Stimulated activated CD4-positive, alpha-beta T cell treated with anti-CD3 and anti-CD28 coated beads, Interleukin-4, amount 100 ng/mL, for 24 hours (primary cell): ENCODE data around the gene FBXL5.

Experiments
- DNase-seq: peaks from one replicate; pipeline ENCODE4 v3.0.0-alpha.2; 2020

Gene FBXL5

DNA sequence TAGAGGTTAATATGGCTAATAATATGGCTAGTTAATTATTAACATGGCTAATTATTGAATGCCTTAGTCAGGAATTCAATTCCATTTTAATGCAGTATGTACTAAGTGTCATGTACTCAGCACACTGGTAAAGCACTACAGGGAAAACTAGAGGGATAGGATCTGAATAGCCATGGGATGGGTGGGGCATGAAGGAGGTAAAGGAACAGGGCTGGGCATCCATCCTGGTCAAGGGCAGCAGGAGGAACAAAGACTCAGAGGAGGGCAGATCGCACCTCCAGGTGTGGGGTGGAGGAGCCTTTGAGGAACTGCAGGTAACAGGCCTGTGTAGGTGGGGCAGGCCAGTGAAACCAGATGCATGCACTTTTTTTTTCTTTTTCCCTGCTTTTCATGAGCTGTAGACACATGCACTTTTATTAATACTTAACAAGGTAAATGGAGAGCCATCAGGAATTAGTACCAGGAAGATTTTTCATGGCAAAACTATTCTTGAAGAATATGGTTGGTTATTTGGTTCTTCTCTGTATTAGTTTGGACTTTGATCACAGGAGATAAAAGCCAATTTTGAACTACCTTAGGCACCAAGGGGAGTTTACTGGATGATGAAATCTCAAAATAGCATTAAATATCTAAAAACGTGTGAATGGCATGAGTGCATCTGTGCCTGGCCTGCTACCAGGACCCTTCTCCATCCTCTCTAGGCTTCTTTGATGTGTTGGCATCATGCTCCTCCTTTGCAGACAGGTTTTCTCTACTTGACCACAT, 97.2 kb downstream of the FBXL5 start:
- DNase-seq: no peak

DNA sequence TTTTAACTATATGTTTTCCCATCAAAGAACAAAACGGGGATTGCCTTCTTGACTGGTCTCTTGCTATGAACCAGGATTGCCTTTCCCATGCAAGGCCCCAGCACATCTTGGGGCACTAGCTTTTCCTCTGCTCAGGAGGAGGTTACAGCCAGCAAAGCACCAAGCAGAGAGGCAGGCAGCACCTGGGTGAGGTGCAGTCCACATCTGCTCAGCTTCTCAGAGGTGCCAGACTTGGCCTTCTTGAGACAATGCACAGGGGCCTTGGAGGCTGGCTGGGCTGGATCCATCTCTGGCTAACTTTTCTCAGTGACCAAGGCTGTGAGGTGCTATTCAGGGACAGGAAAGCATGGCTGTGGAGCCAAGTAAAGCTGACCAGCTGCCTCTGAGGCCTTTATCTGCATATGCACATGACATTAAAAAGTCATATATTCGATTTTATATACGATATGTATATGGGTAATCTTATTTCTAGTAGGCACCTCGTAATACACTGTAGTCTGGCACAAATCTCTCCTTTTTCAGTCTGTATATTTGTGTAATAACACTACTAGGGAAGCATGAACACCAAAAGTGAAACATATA, 98.6 kb downstream of the FBXL5 start:
- DNase-seq: no peak
